Spleen (tissue), 11 donors: Measurements from ENCODE around the gene CNTNAP2. TPM values are rescaled to one million over a fixed set of nuclear protein-coding genes. Genes with fewer than 3 reads are reported as not detected.

Experiments
- DNase-seq: peaks from one replicate; pipeline ENCODE4 v3.0.0-alpha.2; 2020
- H3K27ac ChIP-seq, 8 donors: fragments of 200-600 bp; sonication (generic) in 7 of 8; 1 replicate in 4 of 8; 2 replicates in 4 of 8; pipeline versions ENCODE4 v1.5.0 to v1.8.0; 2016 to 2021; ENCODE audit warnings: inconsistent platforms in 4 of 8, mild to moderate bottlenecking in 4 of 8, moderate library complexity in 1 of 8
- H3K27me3 ChIP-seq, 7 donors: fragments of 200-600 bp; sonication (generic) in 6 of 7; replicated peaks in 1 of 7; 1 replicate in 4 of 7; 2 replicates in 3 of 7; pipeline versions ENCODE4 v1.5.0 to v1.8.0; 2016 to 2021; ENCODE audit warnings: inconsistent platforms in 3 of 7, mild to moderate bottlenecking in 1 of 7
- H3K36me3 ChIP-seq, 6 donors: fragments of 200-600 bp; sonication (generic) in 5 of 6; 1 replicate in 4 of 6; 2 replicates in 2 of 6; pipeline versions ENCODE4 v1.5.0 to v1.8.0; 2016 to 2021; ENCODE audit warnings: inconsistent platforms in 2 of 6
- H3K4me1 ChIP-seq, 6 donors: fragments of 200-600 bp; sonication (generic) in 5 of 6; 1 replicate in 3 of 6; 2 replicates in 3 of 6; pipeline versions ENCODE4 v1.5.0 to v1.8.0; 2016 to 2021; ENCODE audit warnings: inconsistent platforms in 3 of 6
- H3K4me3 ChIP-seq, 8 donors: fragments of 200-600 bp; sonication (generic) in 7 of 8; 1 replicate in 4 of 8; 2 replicates in 4 of 8; pipeline versions ENCODE4 v1.5.0 to v1.8.0; 2016 to 2021; ENCODE audit warnings: inconsistent platforms in 4 of 8, mild to moderate bottlenecking in 4 of 8, moderate library complexity in 2 of 8
- H3K9me3 ChIP-seq, 8 donors: fragments of 200-600 bp; sonication (generic) in 7 of 8; 1 replicate in 4 of 8; 2 replicates in 4 of 8; pipeline versions ENCODE4 v1.5.0 to v1.8.0; 2016 to 2021; ENCODE audit warnings: inconsistent platforms in 4 of 8
- POLR2A ChIP-seq, 3 donors: fragments of 450-650 bp; IDR thresholded peaks; one replicate each; pipeline ENCODE4 v1.5.1; 2017; ENCODE audit warnings: antibody characterized with exemption in 3 of 3, mild to moderate bottlenecking in 1 of 3
- POLR2AphosphoS5 ChIP-seq, 3 donors: sonication (generic); formaldehyde crosslinking; IDR thresholded peaks; one replicate each; pipeline ENCODE4 v1.5.1; 2017; ENCODE audit warnings: antibody characterized with exemption in 3 of 3
- WGBS, 5 donors: extraction: QIAGEN DNeasy Blood & Tissue Kit in 3 of 5; methylation state at CpG; one replicate each; pipeline versions ENCODE4 v1.1.5 to v1.1.7; 2013 to 2018; 5-methylcytosine and 5-hydroxymethylcytosine counted together
- intact Hi-C: fragments of 100-400 bp; cut with DNase I; formaldehyde crosslinking; loops from one replicate; pipeline ENCODE4 v1.15.0; 2023; ENCODE audit warnings: low total_unique reads
- polyA plus RNA-seq, 3 donors: library from polyadenylated mRNA; stranded (reverse); fragments of 200-250 nt; gene quantifications; one replicate each; pipeline ENCODE4 v1.2.1, GENCODE V29; 2013
- total RNA-seq, 7 donors: library from RNA; depleted of rRNA in 3 of 7; stranded (reverse); fragments of >200 nt in 3 of 7; fragmentation: NEBNext Ultra II Directional in 4 of 7; extraction: Animal tissue kit (Norgen Biotek cat#: 25700) in 4 of 7; gene quantifications; one replicate each; pipeline versions ENCODE4 v1.1.0 to v1.2.1, GENCODE V29; 2016 to 2021
- TF ChIP-seq, protein P1 (sequence below), 11 experiments: fragments of 200-600 bp in 7 of 11; fragments of 450-650 bp in 4 of 11; sonication (generic) in 4 of 11; IDR thresholded peaks in 8 of 11; conservative IDR thresholded peaks in 3 of 11; 1 replicate in 7 of 11; 2 replicates in 4 of 11; pipeline versions ENCODE4 v1.4.0 to v1.8.0; 2016 to 2021; ENCODE audit warnings: antibody characterized with exemption in 11 of 11, inconsistent platforms in 4 of 11, mild to moderate bottlenecking in 1 of 11
- donor health status: healthy with polysubstance abuse.
- donor health status: DM: no; HTN: no; CAD: no; lungs with moderate emphysema.
- donor health status: DM: no; HTN: no; CAD: no.
- donor health status: Bipolar disorder and iron deficiency.
- donor health status: healthy.
- donor health status: DM: no; HTN: no; CAD: no.
- donor health status: DM: yes; HTN: yes; CAD: no.

The CNTNAP2 gene
- total and polyA plus RNA-seq, 10 donors: 0.13 to 2.0 (median 0.82) TPM

DNA sequence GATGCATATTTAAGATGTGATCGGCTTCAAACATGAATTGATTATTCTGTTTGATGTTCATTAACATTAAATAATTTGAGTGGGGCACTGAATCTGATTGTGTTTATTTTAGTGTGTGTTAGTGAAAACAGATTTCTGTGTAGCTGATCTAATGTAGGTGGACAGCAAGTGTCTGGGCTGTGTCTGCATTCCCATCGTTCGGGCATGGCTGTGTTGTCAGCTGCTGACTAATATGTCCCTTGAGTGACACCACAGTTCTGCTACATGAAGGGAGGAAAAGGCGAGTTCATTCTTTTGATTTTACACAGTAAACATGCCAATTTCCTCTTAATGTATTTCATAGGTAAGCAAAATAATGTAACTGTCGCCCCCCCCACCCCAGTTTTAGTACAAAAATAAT, 203.0 kb downstream of the CNTNAP2 start:
- 67 to 82% (median 73%) methylated on average over 5 of the region's 5 CpGs for WGBS, 5 donors
- Histone ChIP-seq H3K27me3 (no peaks in the 10 kb centered on the region), H3K9me3 (peaks cover 0 to 14% (median 0%) of the 10 kb centered on the region in 8 donors), H3K4me3 (no peak overlapping the region), H3K4me1 (no peaks in the 10 kb centered on the region), H3K36me3 (no peaks in the 10 kb centered on the region), H3K27ac (no peak overlapping the region)
- TF ChIP-seq, protein P1, sequence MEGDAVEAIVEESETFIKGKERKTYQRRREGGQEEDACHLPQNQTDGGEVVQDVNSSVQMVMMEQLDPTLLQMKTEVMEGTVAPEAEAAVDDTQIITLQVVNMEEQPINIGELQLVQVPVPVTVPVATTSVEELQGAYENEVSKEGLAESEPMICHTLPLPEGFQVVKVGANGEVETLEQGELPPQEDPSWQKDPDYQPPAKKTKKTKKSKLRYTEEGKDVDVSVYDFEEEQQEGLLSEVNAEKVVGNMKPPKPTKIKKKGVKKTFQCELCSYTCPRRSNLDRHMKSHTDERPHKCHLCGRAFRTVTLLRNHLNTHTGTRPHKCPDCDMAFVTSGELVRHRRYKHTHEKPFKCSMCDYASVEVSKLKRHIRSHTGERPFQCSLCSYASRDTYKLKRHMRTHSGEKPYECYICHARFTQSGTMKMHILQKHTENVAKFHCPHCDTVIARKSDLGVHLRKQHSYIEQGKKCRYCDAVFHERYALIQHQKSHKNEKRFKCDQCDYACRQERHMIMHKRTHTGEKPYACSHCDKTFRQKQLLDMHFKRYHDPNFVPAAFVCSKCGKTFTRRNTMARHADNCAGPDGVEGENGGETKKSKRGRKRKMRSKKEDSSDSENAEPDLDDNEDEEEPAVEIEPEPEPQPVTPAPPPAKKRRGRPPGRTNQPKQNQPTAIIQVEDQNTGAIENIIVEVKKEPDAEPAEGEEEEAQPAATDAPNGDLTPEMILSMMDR (IDR thresholded peaks at IDR 0.05 in 8 of 11, conservative IDR thresholded peaks at IDR 0.05 in 3 of 11): no peak
- TF ChIP-seq POLR2A (IDR thresholded peaks at IDR 0.05) (no peak), POLR2AphosphoS5 (IDR thresholded peaks at IDR 0.05) (no peak)
- intact Hi-C loops: no loop called here
- DNase-seq: no peak

DNA sequence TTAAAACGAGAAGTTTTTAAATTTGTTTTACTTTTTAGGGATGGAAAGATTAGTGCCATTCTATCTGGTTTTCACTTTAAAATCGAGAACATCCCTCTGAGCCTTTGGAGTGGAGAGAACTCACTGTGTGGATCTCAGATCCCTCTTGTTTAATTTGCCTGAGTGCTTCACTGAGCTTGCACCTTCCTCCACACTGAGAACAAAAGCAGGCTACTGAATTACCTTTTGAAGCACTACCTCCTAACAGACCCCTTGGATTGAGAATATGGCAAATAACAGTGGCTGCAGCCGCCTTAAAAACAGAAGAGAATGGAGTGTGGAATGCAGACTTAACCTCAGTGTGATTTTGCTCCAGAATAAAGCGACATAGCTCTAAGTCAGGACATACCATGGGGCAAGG, 204.7 kb downstream of the CNTNAP2 start:
- H3K9me3 ChIP-seq: peaks cover 0 to 10% (median 0%) of the 10 kb centered on the region in 8 donors
- no peaks in the 10 kb centered on the region for H3K27me3 ChIP-seq
- 66 to 80% (median 70%) methylated on average over 4 of the region's 4 CpGs for WGBS, 5 donors
- no peak for TF ChIP-seq POLR2A (IDR thresholded peaks at IDR 0.05)
- no peaks in the 10 kb centered on the region for H3K4me1 ChIP-seq
- H3K36me3 ChIP-seq: no peaks in the 10 kb centered on the region
- intact Hi-C loops: no loop called here
- H3K27ac ChIP-seq: no peak overlapping the region
- H3K4me3 ChIP-seq: no peak overlapping the region
- no peak for DNase-seq

DNA sequence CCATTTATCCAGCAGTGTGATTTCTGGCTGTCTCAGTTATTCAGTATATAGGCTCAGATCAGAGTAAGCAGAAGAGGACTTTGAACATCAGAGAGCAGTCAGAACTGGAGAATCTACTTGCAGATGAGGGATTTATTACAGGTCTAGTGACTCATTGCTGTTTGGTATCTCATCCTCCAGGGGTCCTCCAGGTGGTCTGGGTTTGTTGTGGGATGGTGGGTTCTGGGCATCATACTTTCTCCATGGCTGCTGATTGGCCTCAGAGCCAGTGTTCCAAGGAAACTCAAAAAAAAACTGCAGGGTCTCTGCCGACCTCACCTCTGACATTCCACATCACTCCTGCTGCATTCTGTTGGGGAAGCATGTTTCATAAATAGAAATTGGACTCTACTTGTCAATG, 214.8 kb downstream of the CNTNAP2 start:
- no peaks in the 10 kb centered on the region for H3K36me3 ChIP-seq
- no peaks in the 10 kb centered on the region for H3K4me1 ChIP-seq
- no peak overlapping the region for H3K4me3 ChIP-seq
- TF ChIP-seq, protein P1 (IDR thresholded peaks at IDR 0.05 in 8 of 11, conservative IDR thresholded peaks at IDR 0.05 in 3 of 11): no peak
- TF ChIP-seq POLR2A (IDR thresholded peaks at IDR 0.05) (no peak), POLR2AphosphoS5 (IDR thresholded peaks at IDR 0.05) (no peak)
- intact Hi-C loops: no loop called here
- H3K9me3 ChIP-seq: peaks cover 0 to 17% (median 0%) of the 10 kb centered on the region in 8 donors
- 60 to 97% (median 72%) methylated on average over 1 of the region's 1 CpG for WGBS, 5 donors
- no peaks in the 10 kb centered on the region for H3K27me3 ChIP-seq
- no peak for DNase-seq
- no peak overlapping the region for H3K27ac ChIP-seq

DNA sequence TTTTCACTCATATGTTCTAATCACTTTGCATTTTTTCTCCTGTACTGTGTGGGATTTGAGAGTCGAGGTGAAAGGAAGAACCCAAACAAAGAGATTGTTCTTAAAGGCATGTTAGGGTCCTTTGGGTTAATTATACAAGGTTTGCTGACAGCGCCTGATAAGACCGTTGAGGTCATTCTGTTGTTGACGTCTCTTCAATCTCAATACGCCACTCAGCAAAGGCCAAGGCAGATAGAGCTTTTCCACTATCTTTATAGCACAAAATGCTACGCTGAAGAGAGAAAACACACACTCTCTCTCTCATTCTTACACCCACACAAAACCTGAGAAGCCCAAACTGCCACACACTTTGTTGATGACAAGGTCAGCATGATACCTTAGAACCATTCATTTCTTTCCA, 228.7 kb downstream of the CNTNAP2 start:
- 58 to 75% (median 61%) methylated on average over 6 of the region's 6 CpGs for WGBS, 5 donors
- Histone ChIP-seq H3K9me3 (peaks cover 0 to 11% (median 2%) of the 10 kb centered on the region in 8 donors), H3K27ac (no peak overlapping the region), H3K27me3 (no peaks in the 10 kb centered on the region), H3K4me3 (no peak overlapping the region), H3K4me1 (no peaks in the 10 kb centered on the region), H3K36me3 (no peaks in the 10 kb centered on the region)
- DNase-seq: no peak
- intact Hi-C loops: no loop called here
- TF ChIP-seq POLR2A (IDR thresholded peaks at IDR 0.05) (no peak), POLR2AphosphoS5 (IDR thresholded peaks at IDR 0.05) (no peak)
- TF ChIP-seq, protein P1 (IDR thresholded peaks at IDR 0.05 in 8 of 11, conservative IDR thresholded peaks at IDR 0.05 in 3 of 11): no peak

DNA sequence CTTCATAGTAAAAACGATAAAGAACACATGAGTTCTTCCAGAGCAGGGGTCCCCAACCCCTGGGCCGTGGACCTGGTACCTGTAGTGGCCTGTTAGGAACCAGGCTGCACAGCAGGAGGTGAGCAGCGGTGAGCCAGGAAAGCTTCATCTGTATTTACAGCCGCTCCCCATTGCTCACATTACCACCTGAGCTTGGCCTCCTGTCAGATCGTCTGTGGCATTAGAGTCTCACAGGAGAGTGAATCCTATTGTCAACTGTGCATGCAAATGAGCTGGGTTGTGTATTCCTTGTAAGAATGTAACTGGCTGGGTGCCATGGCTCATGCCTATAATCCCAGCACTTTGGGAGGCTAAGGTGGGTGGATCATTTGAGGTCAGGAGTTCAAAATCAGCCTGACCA, 229.5 kb downstream of the CNTNAP2 start:
- 70 to 82% (median 75%) methylated on average over 5 of the region's 5 CpGs for WGBS, 5 donors
- Histone ChIP-seq H3K27me3 (no peaks in the 10 kb centered on the region), H3K27ac (no peak overlapping the region), H3K4me3 (no peak overlapping the region), H3K4me1 (no peaks in the 10 kb centered on the region), H3K9me3 (peaks cover 0 to 11% (median 2%) of the 10 kb centered on the region in 8 donors), H3K36me3 (no peaks in the 10 kb centered on the region)
- TF ChIP-seq, protein P1 (IDR thresholded peaks at IDR 0.05 in 8 of 11, conservative IDR thresholded peaks at IDR 0.05 in 3 of 11): no peak
- intact Hi-C loops: no loop called here
- DNase-seq: no peak
